Esophagus muscularis mucosa (tissue), 3 donors: ENCODE data around the gene SAMD4B.

ENCODE experiments used
- POLR2A ChIP-seq: fragments of 450-650 bp; IDR thresholded peaks from one replicate; pipeline ENCODE4 v1.6.1; 2017; ENCODE audit warnings: antibody characterized with exemption, moderate library complexity, mild to moderate bottlenecking, low read depth
- TF ChIP-seq, protein P1 (sequence below), 3 experiments: fragments of 200-600 bp in 2 of 3; fragments of 450-650 bp in 1 of 3; sonication (generic) in 2 of 3; IDR thresholded peaks; one replicate each; pipeline ENCODE4 v1.5.1; 2017 to 2019; ENCODE audit warnings: antibody characterized with exemption in 3 of 3, mild to moderate bottlenecking in 2 of 3, moderate library complexity in 1 of 3

DNA sequence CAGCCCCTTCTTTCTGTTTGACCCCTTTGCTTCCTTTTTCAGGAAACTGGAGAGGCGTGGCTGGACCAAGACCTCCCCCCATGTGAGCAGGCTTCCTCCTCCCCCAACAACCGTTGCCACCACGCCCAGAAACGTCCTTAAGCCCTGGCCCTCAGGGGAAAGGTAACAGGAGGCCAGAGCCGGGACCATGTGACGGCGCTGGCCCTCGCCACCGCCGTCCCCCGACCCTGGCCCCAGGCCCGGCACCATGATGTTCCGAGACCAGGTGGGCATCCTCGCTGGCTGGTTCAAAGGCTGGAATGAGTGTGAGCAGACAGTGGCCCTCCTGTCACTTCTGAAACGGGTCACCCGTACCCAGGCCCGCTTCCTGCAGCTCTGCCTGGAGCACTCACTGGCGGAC is 14.4 kb downstream of the SAMD4B start:
- TF ChIP-seq, protein P1, sequence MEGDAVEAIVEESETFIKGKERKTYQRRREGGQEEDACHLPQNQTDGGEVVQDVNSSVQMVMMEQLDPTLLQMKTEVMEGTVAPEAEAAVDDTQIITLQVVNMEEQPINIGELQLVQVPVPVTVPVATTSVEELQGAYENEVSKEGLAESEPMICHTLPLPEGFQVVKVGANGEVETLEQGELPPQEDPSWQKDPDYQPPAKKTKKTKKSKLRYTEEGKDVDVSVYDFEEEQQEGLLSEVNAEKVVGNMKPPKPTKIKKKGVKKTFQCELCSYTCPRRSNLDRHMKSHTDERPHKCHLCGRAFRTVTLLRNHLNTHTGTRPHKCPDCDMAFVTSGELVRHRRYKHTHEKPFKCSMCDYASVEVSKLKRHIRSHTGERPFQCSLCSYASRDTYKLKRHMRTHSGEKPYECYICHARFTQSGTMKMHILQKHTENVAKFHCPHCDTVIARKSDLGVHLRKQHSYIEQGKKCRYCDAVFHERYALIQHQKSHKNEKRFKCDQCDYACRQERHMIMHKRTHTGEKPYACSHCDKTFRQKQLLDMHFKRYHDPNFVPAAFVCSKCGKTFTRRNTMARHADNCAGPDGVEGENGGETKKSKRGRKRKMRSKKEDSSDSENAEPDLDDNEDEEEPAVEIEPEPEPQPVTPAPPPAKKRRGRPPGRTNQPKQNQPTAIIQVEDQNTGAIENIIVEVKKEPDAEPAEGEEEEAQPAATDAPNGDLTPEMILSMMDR (IDR thresholded peaks at IDR 0.05), result no peak
- TF ChIP-seq POLR2A, result no peak
